COR-L47 (cell line): ENCODE measurements around the gene FAS.

Source experiments
- DNase-seq: peaks from one replicate; lab custom pipeline; 2025; lab: John Stamatoyannopoulos, UW

The FAS gene

GRCh38 chr10:89035461-89035860 is 44.9 kb downstream of the FAS start:
- DNase-seq, result no peak

GRCh38 chr10:89037096-89037495 is 46.5 kb downstream of the FAS start:
- no peak for DNase-seq

- DNase-seq, result no peak
Observed at GRCh38 chr10:89042562-89042961, 52.0 kb downstream of the FAS start.

- no peak for DNase-seq
Observed at GRCh38 chr10:89043052-89043451, 52.5 kb downstream of the FAS start.

- DNase-seq, result no peak
Observed at GRCh38 chr10:89047397-89047796, 56.8 kb downstream of the FAS start.

GRCh38 chr10:89051593-89051992 is 61.0 kb downstream of the FAS start:
- no peak for DNase-seq

GRCh38 chr10:89053555-89053954 is 63.0 kb downstream of the FAS start:
- DNase-seq, result no peak

- DNase-seq, result no peak
Observed at GRCh38 chr10:89055159-89055558, 64.6 kb downstream of the FAS start.

GRCh38 chr10:89062861-89063260 is 72.3 kb downstream of the FAS start:
- DNase-seq, result no peak

- DNase-seq, result no peak
Observed at GRCh38 chr10:89063465-89063864, 72.9 kb downstream of the FAS start.

GRCh38 chr10:89064748-89065147 is 74.2 kb downstream of the FAS start:
- no peak for DNase-seq
